Neuronal stem cell (in vitro differentiated cells): Measurements from ENCODE around the gene ERC2.
A peak's percentile ranks its signal among the peaks of the same experiment; 100 is the strongest.

ENCODE experiments used
- DNase-seq: peaks from one replicate; pipeline ENCODE4 v3.0.0-alpha.2; 2013; ENCODE audit warnings: low spot score
- H2AFZ ChIP-seq: one replicate; pipeline ENCODE4 v1.6.1; 2013; ENCODE audit warnings: mild to moderate bottlenecking, low read length, inconsistent platforms
- H2AK5ac ChIP-seq: 2 replicates; pipeline ENCODE4 v1.6.1; 2013; ENCODE audit warnings: low read depth, mild to moderate bottlenecking, inconsistent platforms, low read length, moderate library complexity, mixed read lengths
- H2BK120ac ChIP-seq: 2 replicates; pipeline ENCODE4 v1.6.1; 2013; ENCODE audit warnings: low read depth, mild to moderate bottlenecking, inconsistent platforms, low read length, moderate library complexity, mixed read lengths
- H2BK12ac ChIP-seq: one replicate; pipeline ENCODE4 v1.6.1; 2013; ENCODE audit warnings: low read length, inconsistent platforms
- H2BK15ac ChIP-seq: 2 replicates; pipeline ENCODE4 v1.6.1; 2013; ENCODE audit warnings: mild to moderate bottlenecking, low read length, inconsistent platforms, mixed read lengths
- H2BK5ac ChIP-seq: one replicate; pipeline ENCODE4 v1.6.1; 2013; ENCODE audit warnings: inconsistent platforms, mild to moderate bottlenecking, low read length, moderate library complexity
- H3K14ac ChIP-seq: one replicate; pipeline ENCODE4 v1.6.1; 2013; ENCODE audit warnings: low read length, inconsistent platforms
- H3K18ac ChIP-seq: 2 replicates; pipeline ENCODE4 v1.6.1; 2013; ENCODE audit warnings: low read length, inconsistent platforms
- H3K23ac ChIP-seq: 2 replicates; pipeline ENCODE4 v1.6.1; 2013; ENCODE audit warnings: low read depth, mild to moderate bottlenecking, mixed read lengths, low read length, inconsistent platforms; ENCODE audit not compliant: poor library complexity
- H3K27ac ChIP-seq: replicated peaks from 3 replicates; pipeline ENCODE4 v1.5.1; 2013; ENCODE audit warnings: low read length, inconsistent platforms
- H3K27me3 ChIP-seq, 3 experiments: 2 replicates each; pipeline ENCODE4 v1.6.1; 2013; ENCODE audit warnings: low read length in 3 of 3, mild to moderate bottlenecking in 2 of 3, inconsistent platforms in 1 of 3, low read depth in 1 of 3, mixed read lengths in 1 of 3, moderate library complexity in 1 of 3; ENCODE audit not compliant: control insufficient read depth in 3 of 3, insufficient read depth in 3 of 3
- H3K36me3 ChIP-seq, 2 donors: replicated peaks in 1 of 2; 2 replicates each; pipeline ENCODE4 v1.6.1; 2013; ENCODE audit warnings: low read length in 2 of 2; ENCODE audit not compliant: control insufficient read depth in 2 of 2, insufficient read depth in 2 of 2
- H3K4ac ChIP-seq: 2 replicates; pipeline ENCODE4 v1.6.1; 2013; ENCODE audit warnings: inconsistent platforms, mild to moderate bottlenecking, low read length, moderate library complexity
- H3K4me1 ChIP-seq, 2 donors: 1 replicate in 1 of 2; 2 replicates in 1 of 2; pipeline ENCODE4 v1.6.1; 2013; ENCODE audit warnings: low read length in 2 of 2, low read depth in 1 of 2; ENCODE audit not compliant: control insufficient read depth in 2 of 2, insufficient read depth in 1 of 2
- H3K4me2 ChIP-seq: one replicate; pipeline ENCODE4 v1.6.1; 2013; ENCODE audit warnings: mild to moderate bottlenecking, low read length, inconsistent platforms; ENCODE audit not compliant: insufficient read depth, poor library complexity, severe bottlenecking
- H3K4me3 ChIP-seq, 2 donors: 2 replicates each; pipeline ENCODE4 v1.5.1; 2013; ENCODE audit warnings: low read length in 2 of 2, mild to moderate bottlenecking in 2 of 2, inconsistent platforms in 1 of 2, moderate library complexity in 1 of 2
- H3K79me1 ChIP-seq: one replicate; pipeline ENCODE4 v1.6.1; 2013; ENCODE audit warnings: low read depth, mild to moderate bottlenecking, inconsistent platforms, low read length, moderate library complexity
- H3K9ac ChIP-seq: one replicate; pipeline ENCODE4 v1.6.1; 2013; ENCODE audit warnings: mild to moderate bottlenecking, low read depth, low read length, inconsistent platforms; ENCODE audit not compliant: poor library complexity
- H3K9me3 ChIP-seq, 2 donors: replicated peaks in 1 of 2; 2 replicates each; pipeline versions ENCODE3 to v1.6.1; 2013; ENCODE audit warnings: low read length in 2 of 2, mild to moderate bottlenecking in 2 of 2, inconsistent platforms in 1 of 2, low read depth in 1 of 2, mixed read lengths in 1 of 2, moderate library complexity in 1 of 2; ENCODE audit not compliant: control insufficient read depth in 2 of 2, insufficient read depth in 1 of 2
- H4K8ac ChIP-seq: one replicate; pipeline ENCODE4 v1.6.1; 2013; ENCODE audit warnings: low read depth, mild to moderate bottlenecking, inconsistent platforms, low read length, moderate library complexity
- H4K91ac ChIP-seq: one replicate; pipeline ENCODE4 v1.6.1; 2013; ENCODE audit warnings: low read length, low read depth, mild to moderate bottlenecking, inconsistent platforms; ENCODE audit not compliant: poor library complexity
- WGBS, 2 donors: extraction: QIAGEN DNeasy Blood & Tissue Kit; methylation state at CpG; one replicate each; pipeline ENCODE4 v1.1.7; 2013; ENCODE audit warnings: missing lambda C conversion rate in 2 of 2, mixed read lengths in 1 of 2; ENCODE audit not compliant: insufficient read length in 2 of 2, insufficient replicate concordance in 1 of 2; ENCODE audit errors: extremely low coverage in 2 of 2; 5-methylcytosine and 5-hydroxymethylcytosine counted together

ERC2 gene

GRCh38 chr3:55471522-55472280, 996.6 kb downstream of the ERC2 start:
- Histone ChIP-seq H3K14ac (no peak overlapping the region), H3K27me3 (peaks cover 0 to 11% (median 0%) of the 10 kb centered on the region in 3 experiments), H3K4me2 (no peak overlapping the region), H3K36me3 (peaks cover 0 to 94% of the 10 kb centered on the region in 2 donors), H2AK5ac (no peak overlapping the region), H3K4ac (no peak overlapping the region), H3K9me3 (no peaks in the 10 kb centered on the region), H3K18ac (no peak overlapping the region), H3K9ac (no peak overlapping the region), H3K4me3 (no peak overlapping the region), H4K91ac (no peak overlapping the region), H2BK12ac (no peak overlapping the region), H4K8ac (no peak overlapping the region), H3K23ac (no peak overlapping the region), H2BK120ac (no peak overlapping the region), H3K4me1 (no peaks in the 10 kb centered on the region), H2BK15ac (no peak overlapping the region), H3K79me1 (no peaks in the 10 kb centered on the region), H2BK5ac (no peak overlapping the region), H3K27ac (no peak overlapping the region), H2AFZ (no peak overlapping the region)
- DNase-seq = no peak
- WGBS, 2 donors = no CpG with 5 or more reads among the region's 8 CpGs

- Histone ChIP-seq H3K4me1 (no peaks in the 10 kb centered on the region), H3K4me2 (no peak overlapping the region), H2BK120ac (no peak overlapping the region), H3K27me3 (peaks cover 0 to 11% (median 0%) of the 10 kb centered on the region in 3 experiments), H4K8ac (no peak overlapping the region), H3K27ac (no peak overlapping the region), H2AFZ (no peak overlapping the region), H3K18ac (no peak overlapping the region), H3K4me3 (no peak overlapping the region), H4K91ac (no peak overlapping the region), H3K9me3 (no peaks in the 10 kb centered on the region), H2BK12ac (no peak overlapping the region), H3K79me1 (no peaks in the 10 kb centered on the region), H2BK15ac (no peak overlapping the region), H3K23ac (no peak overlapping the region), H3K36me3 (peaks cover 0 to 94% of the 10 kb centered on the region in 2 donors), H3K14ac (no peak overlapping the region), H2BK5ac (no peak overlapping the region), H2AK5ac (no peak overlapping the region), H3K4ac (no peak overlapping the region), H3K9ac (no peak overlapping the region)
- no peak for DNase-seq
- WGBS, 2 donors = no CpG with 5 or more reads among the region's 4 CpGs
Measured at GRCh38 chr3:55471084-55471483, 997.2 kb downstream of the ERC2 start.

GRCh38 chr3:55469957-55470526, 998.2 kb downstream of the ERC2 start:
- no peak overlapping the region for H2AK5ac ChIP-seq
- peaks cover 0 to 11% (median 0%) of the 10 kb centered on the region in 3 experiments for H3K27me3 ChIP-seq
- no peak overlapping the region for H4K91ac ChIP-seq
- H3K4ac ChIP-seq = no peak overlapping the region
- peak overlapping the region; percentile 94 for H3K23ac ChIP-seq
- H3K4me2 ChIP-seq = no peak overlapping the region
- H2BK120ac ChIP-seq = no peak overlapping the region
- H3K18ac ChIP-seq = peak overlapping the region; percentile 30
- peak overlapping the region; percentile 79 for H2BK12ac ChIP-seq
- no peak overlapping the region for H2AFZ ChIP-seq
- H3K14ac ChIP-seq = peak overlapping the region; percentile 50
- no CpG with 5 or more reads among the region's 32 CpGs for WGBS, 2 donors
- no peak overlapping the region for H3K4me3 ChIP-seq
- no peak overlapping the region for H2BK5ac ChIP-seq
- H4K8ac ChIP-seq = no peak overlapping the region
- DNase-seq = no peak
- H3K36me3 ChIP-seq = peaks cover 0 to 92% of the 10 kb centered on the region in 2 donors
- H3K27ac ChIP-seq = no peak overlapping the region
- no peaks in the 10 kb centered on the region for H3K79me1 ChIP-seq
- H2BK15ac ChIP-seq = no peak overlapping the region
- H3K4me1 ChIP-seq = no peaks in the 10 kb centered on the region
- H3K9me3 ChIP-seq = no peaks in the 10 kb centered on the region
- H3K9ac ChIP-seq = peak overlapping the region; percentile 33

GRCh38 chr3:55468251-55468650, 1000.0 kb downstream of the ERC2 start:
- DNase-seq = no peak

More at GRCh38 chr3:55468251-55468650, 1000.0 kb downstream of the ERC2 start:
- Histone ChIP-seq H2BK5ac (no peak overlapping the region), H3K27ac (no peak overlapping the region), H3K4me1 (no peaks in the 10 kb centered on the region), H2BK12ac (no peak overlapping the region), H3K23ac (no peak overlapping the region), H3K18ac (no peak overlapping the region), H3K27me3 (no peaks in the 10 kb centered on the region), H2BK120ac (no peak overlapping the region), H3K4me2 (no peak overlapping the region), H3K36me3 (peaks cover 0 to 78% of the 10 kb centered on the region in 2 donors), H2AK5ac (no peak overlapping the region), H3K79me1 (no peaks in the 10 kb centered on the region), H3K9me3 (no peaks in the 10 kb centered on the region), H4K91ac (no peak overlapping the region), H3K4me3 (no peak overlapping the region), H3K14ac (no peak overlapping the region), H3K4ac (no peak overlapping the region), H4K8ac (no peak overlapping the region), H2AFZ (no peak overlapping the region), H3K9ac (no peak overlapping the region), H2BK15ac (no peak overlapping the region)
- WGBS, 2 donors = no CpG with 5 or more reads among the region's 5 CpGs
